SW 1271 (cell line): ENCODE results near the gene GLIS1.

Source experiments
- DNase-seq, 2 experiments: peaks; one replicate each; lab custom pipeline; 2025; lab: John Stamatoyannopoulos, UW

GLIS1 gene

GRCh38 chr1:53717025-53717804 lies 21.7 kb downstream of the GLIS1 start:
- DNase-seq = no peak

GRCh38 chr1:53716150-53716549 lies 22.8 kb downstream of the GLIS1 start:
- no peak for DNase-seq

- DNase-seq = no peak
Observed at GRCh38 chr1:53715478-53715877, 23.5 kb downstream of the GLIS1 start.

- DNase-seq = no peak
Observed at GRCh38 chr1:53712276-53712675, 26.7 kb downstream of the GLIS1 start.

- DNase-seq = no peak
Observed at GRCh38 chr1:53710584-53710983, 28.4 kb downstream of the GLIS1 start.

GRCh38 chr1:53708687-53709086 lies 30.3 kb downstream of the GLIS1 start:
- no peak for DNase-seq

- DNase-seq = no peak
Observed at GRCh38 chr1:53706356-53706755, 32.6 kb downstream of the GLIS1 start.

- DNase-seq = no peak
Observed at GRCh38 chr1:53705446-53706096, 33.4 kb downstream of the GLIS1 start.

- DNase-seq = no peak
Observed at GRCh38 chr1:53704804-53705445, 34.0 kb downstream of the GLIS1 start.

- no peak for DNase-seq
Observed at GRCh38 chr1:53704304-53704703, 34.7 kb downstream of the GLIS1 start.

GRCh38 chr1:53703174-53703573 lies 35.8 kb downstream of the GLIS1 start:
- DNase-seq = no peak

- DNase-seq = no peak
Observed at GRCh38 chr1:53702341-53702740, 36.6 kb downstream of the GLIS1 start.

GRCh38 chr1:53700776-53701175 lies 38.2 kb downstream of the GLIS1 start:
- DNase-seq = no peak

- no peak for DNase-seq
Observed at GRCh38 chr1:53699981-53700380, 39.0 kb downstream of the GLIS1 start.

GRCh38 chr1:53698384-53698980 lies 40.5 kb downstream of the GLIS1 start:
- no peak for DNase-seq

GRCh38 chr1:53697721-53698383 lies 41.1 kb downstream of the GLIS1 start:
- no peak for DNase-seq

GRCh38 chr1:53696990-53697389 lies 42.0 kb downstream of the GLIS1 start:
- no peak for DNase-seq

- no peak for DNase-seq
Observed at GRCh38 chr1:53696571-53696970, 42.4 kb downstream of the GLIS1 start.

GRCh38 chr1:53696051-53696450 lies 42.9 kb downstream of the GLIS1 start:
- DNase-seq = no peak

GRCh38 chr1:53695116-53695515 lies 43.8 kb downstream of the GLIS1 start:
- no peak for DNase-seq

GRCh38 chr1:53694718-53695091 lies 44.3 kb downstream of the GLIS1 start:
- DNase-seq = no peak
